ENCODE measurements around the gene XRCC1.

Gene XRCC1

DNA sequence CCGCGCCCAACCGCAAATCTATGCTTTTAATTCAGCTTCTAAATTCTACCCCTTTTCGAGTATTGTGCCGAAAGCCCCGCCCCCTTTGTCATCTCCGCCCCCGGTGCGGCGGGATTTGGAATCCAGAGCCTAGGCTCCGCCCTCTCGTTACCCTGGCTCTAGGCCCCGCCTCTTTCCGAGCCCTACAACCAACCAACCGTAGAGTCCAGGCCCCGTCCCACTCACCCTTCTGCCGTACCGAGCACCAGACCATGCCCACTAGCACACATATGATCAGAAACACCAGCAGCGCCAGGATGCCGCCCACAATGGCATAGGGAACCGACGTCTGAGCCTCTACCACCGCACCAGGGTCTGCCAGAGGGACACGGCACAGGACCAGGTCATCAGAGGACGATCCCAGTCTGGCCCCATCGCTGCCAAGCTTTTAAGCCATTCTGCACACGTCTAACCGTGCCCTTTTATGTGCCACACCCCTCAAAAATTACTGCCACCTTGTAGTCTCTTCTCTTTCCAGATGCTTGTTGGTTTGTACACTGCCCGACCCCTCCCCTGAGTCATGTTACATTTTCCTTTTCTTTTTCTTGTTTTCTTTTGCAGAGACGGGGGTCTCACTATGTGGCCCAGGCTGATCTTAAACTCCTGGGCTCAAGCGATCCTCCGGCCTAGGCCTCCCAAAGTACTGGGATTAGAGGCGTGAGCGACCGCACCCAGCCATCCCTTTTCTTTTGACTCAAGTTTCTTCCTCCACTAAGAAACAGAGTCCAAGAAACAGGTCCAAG is 48.8 kb upstream of the XRCC1 start:
- Histone ChIP-seq H3K9me2 (replicated peaks; ENCODE audit: insufficient read depth, low read length) (no peaks in the 10 kb centered on the region), H3K36me3 (replicated peaks; ENCODE audit: insufficient read depth, low read length) (no peaks in the 10 kb centered on the region), H3K9ac (ENCODE audit: low read length) (no peak overlapping the region), H3K27me3 (replicated peaks; ENCODE audit: insufficient read depth, low read length) (peaks cover 14% of the 10 kb centered on the region), H2AFZ (ENCODE audit: low read length) (no peak overlapping the region), H3K4me3 (ENCODE audit: low read length) (no peak overlapping the region), H4K20me1 (ENCODE audit: insufficient read depth, low read length) (no peaks in the 10 kb centered on the region), H3K9me3 (replicated peaks; ENCODE audit: insufficient read depth, low read length) (no peaks in the 10 kb centered on the region), H3K4me2 (ENCODE audit: low read depth, low read length) (peak overlapping the region; percentile 11; the same call in 1 of the 2 replicates), H3K4me1 (ENCODE audit: low read length) (peaks cover 7% of the 10 kb centered on the region; the same call in 1 of the 2 replicates), H3F3A (ENCODE audit: insufficient read depth, low read length) (peaks cover 13% of the 10 kb centered on the region; the same call in 1 of the 2 replicates), H3K79me2 (ENCODE audit: low read length) (peaks cover under 1% of the 10 kb centered on the region), H3K27ac (ENCODE audit: low read length) (no peak overlapping the region)
- TF ChIP-seq, protein P1, sequence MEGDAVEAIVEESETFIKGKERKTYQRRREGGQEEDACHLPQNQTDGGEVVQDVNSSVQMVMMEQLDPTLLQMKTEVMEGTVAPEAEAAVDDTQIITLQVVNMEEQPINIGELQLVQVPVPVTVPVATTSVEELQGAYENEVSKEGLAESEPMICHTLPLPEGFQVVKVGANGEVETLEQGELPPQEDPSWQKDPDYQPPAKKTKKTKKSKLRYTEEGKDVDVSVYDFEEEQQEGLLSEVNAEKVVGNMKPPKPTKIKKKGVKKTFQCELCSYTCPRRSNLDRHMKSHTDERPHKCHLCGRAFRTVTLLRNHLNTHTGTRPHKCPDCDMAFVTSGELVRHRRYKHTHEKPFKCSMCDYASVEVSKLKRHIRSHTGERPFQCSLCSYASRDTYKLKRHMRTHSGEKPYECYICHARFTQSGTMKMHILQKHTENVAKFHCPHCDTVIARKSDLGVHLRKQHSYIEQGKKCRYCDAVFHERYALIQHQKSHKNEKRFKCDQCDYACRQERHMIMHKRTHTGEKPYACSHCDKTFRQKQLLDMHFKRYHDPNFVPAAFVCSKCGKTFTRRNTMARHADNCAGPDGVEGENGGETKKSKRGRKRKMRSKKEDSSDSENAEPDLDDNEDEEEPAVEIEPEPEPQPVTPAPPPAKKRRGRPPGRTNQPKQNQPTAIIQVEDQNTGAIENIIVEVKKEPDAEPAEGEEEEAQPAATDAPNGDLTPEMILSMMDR (IDR thresholded peaks at IDR 0.05; ENCODE audit: low read length) = no peak
- TF ChIP-seq EZH2phosphoT487 (IDR thresholded peaks at IDR 0.05; ENCODE audit: low read length) (no peak), EZH2 (optimal IDR thresholded peaks at IDR 0.05; ENCODE audit: low read depth, low read length) (no peak)
- DNase-seq = no peak

GRCh38 chr19:43622956-43623355 is 47.6 kb upstream of the XRCC1 start:
- H3K36me3 ChIP-seq (replicated peaks; ENCODE audit: insufficient read depth, low read length) = no peaks in the 10 kb centered on the region
- no peak overlapping the region for H3K4me2 ChIP-seq (ENCODE audit: low read depth, low read length)
- H3K9me2 ChIP-seq (replicated peaks; ENCODE audit: insufficient read depth, low read length) = no peaks in the 10 kb centered on the region
- H3K79me2 ChIP-seq (ENCODE audit: low read length) = peaks cover 11% of the 10 kb centered on the region
- H3K4me3 ChIP-seq (ENCODE audit: low read length) = no peak overlapping the region
- TF ChIP-seq, protein P1 (IDR thresholded peaks at IDR 0.05; ENCODE audit: low read length) = no peak
- TF ChIP-seq EZH2phosphoT487 (IDR thresholded peaks at IDR 0.05; ENCODE audit: low read length) (no peak), EZH2 (optimal IDR thresholded peaks at IDR 0.05; ENCODE audit: low read depth, low read length) (no peak)
- peaks cover 16% of the 10 kb centered on the region; the same call in 1 of the 2 replicates for H3F3A ChIP-seq (ENCODE audit: insufficient read depth, low read length)
- H4K20me1 ChIP-seq (ENCODE audit: insufficient read depth, low read length) = no peaks in the 10 kb centered on the region
- H3K27me3 ChIP-seq (replicated peaks; ENCODE audit: insufficient read depth, low read length) = peaks cover 14% of the 10 kb centered on the region
- no peak overlapping the region for H2AFZ ChIP-seq (ENCODE audit: low read length)
- H3K9ac ChIP-seq (ENCODE audit: low read length) = no peak overlapping the region
- no peaks in the 10 kb centered on the region for H3K9me3 ChIP-seq (replicated peaks; ENCODE audit: insufficient read depth, low read length)
- no peak for DNase-seq
- H3K4me1 ChIP-seq (ENCODE audit: low read length) = peaks cover 7% of the 10 kb centered on the region; the same call in 1 of the 2 replicates
- no peak overlapping the region for H3K27ac ChIP-seq (ENCODE audit: low read length)

DNA sequence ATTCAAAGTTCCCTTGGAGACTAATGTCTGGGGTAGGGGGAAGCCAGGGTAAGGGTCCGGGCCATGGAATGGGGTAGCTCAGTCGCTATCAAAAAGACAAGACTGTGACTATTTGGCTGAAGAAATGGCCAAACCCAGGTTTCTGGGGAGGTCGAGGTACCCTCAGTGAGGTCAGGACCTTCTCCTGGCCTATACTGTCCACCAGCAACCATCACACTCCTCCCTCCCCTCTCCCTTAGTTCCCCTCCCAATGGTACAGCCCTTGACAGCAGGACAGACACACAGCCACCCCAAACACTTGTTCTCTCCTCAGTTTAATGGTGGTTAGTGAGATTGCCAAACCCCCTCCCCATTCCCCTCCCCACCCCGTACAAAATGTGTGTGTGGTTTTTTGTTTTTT is 46.7 kb upstream of the XRCC1 start:
- DNase-seq = no peak
- Histone ChIP-seq H3K36me3 (replicated peaks; ENCODE audit: insufficient read depth, low read length) (no peaks in the 10 kb centered on the region), H3K4me2 (ENCODE audit: low read depth, low read length) (no peak overlapping the region), H3K9me2 (replicated peaks; ENCODE audit: insufficient read depth, low read length) (no peaks in the 10 kb centered on the region), H4K20me1 (ENCODE audit: insufficient read depth, low read length) (no peaks in the 10 kb centered on the region), H3K9ac (ENCODE audit: low read length) (no peak overlapping the region), H3F3A (ENCODE audit: insufficient read depth, low read length) (peaks cover 16% of the 10 kb centered on the region; the same call in 1 of the 2 replicates), H3K9me3 (replicated peaks; ENCODE audit: insufficient read depth, low read length) (no peaks in the 10 kb centered on the region), H3K4me3 (ENCODE audit: low read length) (no peak overlapping the region), H3K27me3 (replicated peaks; ENCODE audit: insufficient read depth, low read length) (peaks cover 6% of the 10 kb centered on the region; the same call in 1 of the 2 replicates), H2AFZ (ENCODE audit: low read length) (no peak overlapping the region), H3K27ac (ENCODE audit: low read length) (no peak overlapping the region), H3K4me1 (ENCODE audit: low read length) (peaks cover 7% of the 10 kb centered on the region; the same call in 1 of the 2 replicates), H3K79me2 (ENCODE audit: low read length) (peaks cover 17% of the 10 kb centered on the region)
- TF ChIP-seq, protein P1 (IDR thresholded peaks at IDR 0.05; ENCODE audit: low read length) = no peak
- no peak for TF ChIP-seq EZH2phosphoT487 (IDR thresholded peaks at IDR 0.05; ENCODE audit: low read length)
